SU-DHL-6 (cell line): ENCODE measurements around the gene DSEL.

Experiments
- H2AFZ ChIP-seq: fragments of 200-600 bp; sonication (generic); 2 replicates; pipeline ENCODE4 v1.6.1; 2014; ENCODE audit warnings: low read depth, mild to moderate bottlenecking, moderate library complexity, mixed read lengths, antibody characterized with exemption, low read length; ENCODE audit not compliant: severe bottlenecking
- H3F3A ChIP-seq: fragments of 200-600 bp; shearing (Covaris generic); 2 replicates; pipeline ENCODE4 v1.6.0; 2016; ENCODE audit warnings: antibody characterized with exemption, mild to moderate bottlenecking; ENCODE audit not compliant: insufficient read depth
- H3K27ac ChIP-seq: fragments of 200-600 bp; sonication (generic); 2 replicates; pipeline ENCODE4 v1.5.1; 2016; ENCODE audit warnings: low read depth, mild to moderate bottlenecking, low read length, moderate library complexity, mixed read lengths
- H3K27me3 ChIP-seq: fragments of 200-600 bp; sonication (generic), shearing (Covaris generic); 2 replicates; pipeline ENCODE4 v1.6.0; 2014; ENCODE audit warnings: mild to moderate bottlenecking, low read length
- H3K36me3 ChIP-seq: fragments of 200-600 bp; sonication (generic); 2 replicates; pipeline ENCODE4 v1.6.1; 2014; ENCODE audit warnings: mild to moderate bottlenecking, low read length, mixed read lengths
- H3K4me2 ChIP-seq: fragments of 300-600, 200-600 bp; shearing (Covaris generic), sonication (generic); 2 replicates; pipeline ENCODE4 v1.6.0; 2014; ENCODE audit warnings: low read length, low read depth, mild to moderate bottlenecking; ENCODE audit not compliant: poor library complexity, severe bottlenecking
- H3K4me3 ChIP-seq: fragments of 200-600 bp; sonication (generic); 2 replicates; pipeline ENCODE4 v1.5.1; 2014; ENCODE audit warnings: antibody characterized with exemption, low read length, mild to moderate bottlenecking, mixed read lengths; ENCODE audit not compliant: insufficient read depth, poor library complexity, severe bottlenecking
- H3K79me2 ChIP-seq: fragments of 200-600 bp; sonication (generic); 2 replicates; pipeline ENCODE4 v1.6.1; 2014; ENCODE audit warnings: mild to moderate bottlenecking, low read length, moderate library complexity; ENCODE audit not compliant: insufficient read depth
- H3K9ac ChIP-seq: fragments of 200-600 bp; sonication (generic); 2 replicates; pipeline ENCODE4 v1.7.0; 2014; ENCODE audit warnings: mild to moderate bottlenecking, low read length
- H3K9me2 ChIP-seq: fragments of 200-600 bp; sonication (generic); replicated peaks from 2 replicates; pipeline ENCODE4 v1.6.1; 2014; ENCODE audit warnings: low read length; ENCODE audit not compliant: insufficient read depth
- H3K9me3 ChIP-seq: fragments of 200-600 bp; sonication (generic); 2 replicates; pipeline ENCODE4 v1.6.1; 2014; ENCODE audit warnings: low read length, mixed read lengths; ENCODE audit not compliant: insufficient read depth
- H4K20me1 ChIP-seq: fragments of 200-600 bp; sonication (generic); 2 replicates; pipeline ENCODE4 v1.6.1; 2014; ENCODE audit warnings: low read depth, mild to moderate bottlenecking, antibody characterized with exemption, low read length, moderate library complexity, mixed read lengths
- EZH2phosphoT487 ChIP-seq: fragments of 200-600 bp; sonication (generic), shearing (Covaris generic); conservative IDR thresholded peaks from 2 replicates; pipeline ENCODE4 v1.6.1; 2018; ENCODE audit warnings: mild to moderate bottlenecking, antibody characterized with exemption, low read length, moderate library complexity, mixed read lengths
- TF ChIP-seq, protein P1 (sequence below): fragments of 200-600 bp; sonication (generic); IDR thresholded peaks from one replicate; pipeline ENCODE4 v1.5.1; 2017; ENCODE audit warnings: antibody characterized with exemption, mild to moderate bottlenecking, low read length, moderate library complexity; ENCODE audit not compliant: insufficient read depth, poor library complexity, severe bottlenecking

Gene DSEL

DNA sequence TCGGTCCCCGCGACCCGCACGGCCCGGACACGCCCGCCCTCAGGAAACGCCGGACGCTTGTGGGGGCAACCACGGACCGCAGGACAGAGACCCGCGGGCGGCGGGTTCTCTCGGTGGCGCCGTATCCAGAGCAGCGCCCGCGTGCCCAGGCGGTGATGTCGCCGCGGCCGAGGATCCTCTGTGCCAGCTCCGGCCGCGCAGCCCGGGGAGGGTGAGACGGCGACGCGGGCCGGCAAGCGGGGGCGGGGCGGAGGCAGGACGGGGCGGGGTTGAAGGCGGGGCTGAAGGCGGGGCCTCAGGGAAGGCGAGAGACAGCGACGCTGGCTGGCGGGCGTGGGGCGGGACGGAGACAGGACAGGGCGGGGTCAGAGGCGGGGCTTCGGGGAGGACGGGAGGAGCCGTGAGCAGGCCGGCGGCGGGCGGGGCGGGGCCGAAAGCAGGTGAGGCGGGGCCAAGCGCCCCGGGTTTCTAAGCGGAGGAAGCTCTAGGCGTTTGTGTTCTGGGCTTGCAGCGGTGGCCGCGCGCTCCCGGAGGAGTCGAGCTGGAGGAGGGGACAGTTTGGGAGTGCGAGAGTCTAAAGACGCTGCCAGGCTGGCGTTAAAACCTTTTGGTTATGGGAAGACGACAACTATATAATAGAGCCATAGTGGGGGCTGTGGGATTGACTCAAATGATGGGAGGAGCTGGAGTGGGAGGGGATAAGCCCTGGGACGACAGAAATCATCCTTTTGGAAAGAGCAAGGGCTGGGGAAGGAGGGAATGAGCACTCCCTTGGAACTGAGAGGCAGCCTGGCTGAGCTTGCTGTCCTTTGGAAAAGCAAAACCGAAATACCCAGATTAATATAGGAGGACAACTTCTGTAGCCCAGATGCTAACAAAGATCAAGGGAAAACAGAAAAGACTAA is at the start of gene DSEL:
DSEL (minus strand) TSS at position 182 of the 905 bp plus-strand sequence. CDS start 2,112 bp downstream, outside the sequence.
- H2AFZ ChIP-seq, result no peak within 1 kb of the TSS
- no peaks in the 10 kb centered on the region for H3F3A ChIP-seq
- H3K36me3 ChIP-seq, result no peaks in the 10 kb centered on the region
- H4K20me1 ChIP-seq, result no peaks in the 10 kb centered on the region
- no peaks in the 10 kb centered on the region for H3K9me3 ChIP-seq
- no peaks in the 10 kb centered on the region for H3K9me2 ChIP-seq
- no peaks in the 10 kb centered on the region for H3K79me2 ChIP-seq
- no peak within 1 kb of the TSS for H3K4me3 ChIP-seq
- no peaks in the 10 kb centered on the region for H3K27me3 ChIP-seq
- H3K27ac ChIP-seq, result no peak within 1 kb of the TSS
- H3K9ac ChIP-seq, result no peak within 1 kb of the TSS
- no peak within 1 kb of the TSS for H3K4me2 ChIP-seq
- TF ChIP-seq, protein P1, sequence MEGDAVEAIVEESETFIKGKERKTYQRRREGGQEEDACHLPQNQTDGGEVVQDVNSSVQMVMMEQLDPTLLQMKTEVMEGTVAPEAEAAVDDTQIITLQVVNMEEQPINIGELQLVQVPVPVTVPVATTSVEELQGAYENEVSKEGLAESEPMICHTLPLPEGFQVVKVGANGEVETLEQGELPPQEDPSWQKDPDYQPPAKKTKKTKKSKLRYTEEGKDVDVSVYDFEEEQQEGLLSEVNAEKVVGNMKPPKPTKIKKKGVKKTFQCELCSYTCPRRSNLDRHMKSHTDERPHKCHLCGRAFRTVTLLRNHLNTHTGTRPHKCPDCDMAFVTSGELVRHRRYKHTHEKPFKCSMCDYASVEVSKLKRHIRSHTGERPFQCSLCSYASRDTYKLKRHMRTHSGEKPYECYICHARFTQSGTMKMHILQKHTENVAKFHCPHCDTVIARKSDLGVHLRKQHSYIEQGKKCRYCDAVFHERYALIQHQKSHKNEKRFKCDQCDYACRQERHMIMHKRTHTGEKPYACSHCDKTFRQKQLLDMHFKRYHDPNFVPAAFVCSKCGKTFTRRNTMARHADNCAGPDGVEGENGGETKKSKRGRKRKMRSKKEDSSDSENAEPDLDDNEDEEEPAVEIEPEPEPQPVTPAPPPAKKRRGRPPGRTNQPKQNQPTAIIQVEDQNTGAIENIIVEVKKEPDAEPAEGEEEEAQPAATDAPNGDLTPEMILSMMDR, result no peak
- TF ChIP-seq EZH2phosphoT487, result no peak

DNA sequence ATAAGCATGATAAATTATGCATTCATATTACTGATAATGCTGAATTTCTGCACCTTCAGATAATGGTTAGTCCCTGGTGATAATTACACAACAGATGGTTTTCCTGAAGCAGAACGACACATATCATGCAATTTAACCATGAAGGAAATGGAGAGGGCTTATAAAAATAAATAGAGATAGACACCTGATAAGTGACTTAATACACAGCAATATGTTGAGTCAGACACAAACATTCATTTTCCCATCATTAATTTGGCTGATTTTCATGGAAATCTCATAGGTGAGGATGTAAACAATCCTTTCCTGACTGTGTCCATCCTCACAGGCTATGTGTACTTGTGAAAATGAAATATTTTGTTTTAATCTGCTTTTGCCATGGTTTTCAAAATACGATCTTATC is 36.9 kb upstream of the DSEL start:
- Histone ChIP-seq H3K36me3 (no peaks in the 10 kb centered on the region), H3K27me3 (no peaks in the 10 kb centered on the region), H3K9me3 (no peaks in the 10 kb centered on the region), H3K27ac (no peak overlapping the region), H3K4me2 (no peak overlapping the region), H2AFZ (no peak overlapping the region), H3K79me2 (no peaks in the 10 kb centered on the region), H3F3A (no peaks in the 10 kb centered on the region), H3K4me3 (no peak overlapping the region), H3K9ac (no peak overlapping the region), H4K20me1 (no peaks in the 10 kb centered on the region), H3K9me2 (no peaks in the 10 kb centered on the region)
- TF ChIP-seq, protein P1, result no peak
- TF ChIP-seq EZH2phosphoT487, result no peak

DNA sequence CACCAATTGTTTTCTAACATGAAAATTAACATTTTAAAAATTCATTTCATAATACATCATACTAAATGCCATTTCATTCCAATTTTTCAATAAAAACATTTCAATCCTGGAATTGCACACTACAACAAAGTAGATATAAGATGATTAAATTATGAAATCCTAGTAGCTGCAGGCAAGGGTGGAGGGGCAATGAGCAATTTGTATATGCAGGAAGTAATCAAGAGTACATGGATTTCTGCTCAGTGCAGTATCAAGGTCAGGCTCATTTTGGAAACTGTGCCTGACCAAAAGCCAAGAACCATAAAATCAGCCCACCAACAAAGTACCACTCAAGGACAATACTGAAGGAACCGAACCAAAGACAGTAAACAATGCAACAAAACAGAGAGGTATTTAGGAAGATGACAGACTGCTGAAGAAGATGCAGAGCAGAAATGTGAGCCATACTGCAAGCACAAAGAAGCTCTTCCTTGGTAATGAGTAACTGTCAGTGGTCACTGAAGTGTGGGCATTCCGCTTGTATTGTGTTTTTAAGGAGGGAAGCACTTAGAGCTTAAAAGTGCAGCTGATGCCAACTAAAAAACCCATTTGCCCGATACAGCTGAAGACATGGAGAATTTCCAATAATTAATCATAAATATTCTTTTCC is 34.5 kb upstream of the DSEL start:
- Histone ChIP-seq H3F3A (no peaks in the 10 kb centered on the region), H3K79me2 (no peaks in the 10 kb centered on the region), H3K36me3 (no peaks in the 10 kb centered on the region), H3K9ac (no peak overlapping the region), H4K20me1 (no peaks in the 10 kb centered on the region), H3K27me3 (no peaks in the 10 kb centered on the region), H2AFZ (no peak overlapping the region), H3K9me2 (no peaks in the 10 kb centered on the region), H3K4me3 (no peak overlapping the region), H3K9me3 (no peaks in the 10 kb centered on the region), H3K27ac (no peak overlapping the region), H3K4me2 (no peak overlapping the region)
- TF ChIP-seq EZH2phosphoT487, result no peak
- TF ChIP-seq, protein P1, result no peak
